Stimulated activated CD4-positive, alpha-beta T cell treated with anti-CD3 and anti-CD28 coated beads, TNF-alpha, amount 100 ng/mL, for 1 hour (primary cell): ENCODE results near the gene SART1.
"Not testable (repeated sequence)": the region's sequence is repeated elsewhere in the genome, so short reads cannot be mapped to it uniquely, and the experiment has no call there.

ENCODE experiments used
- DNase-seq, 3 donors: peaks; one replicate each; pipeline ENCODE4 v3.0.0-alpha.2; 2020; ENCODE audit warnings: low read depth in 3 of 3, low spot score in 1 of 3

The SART1 gene

DNA sequence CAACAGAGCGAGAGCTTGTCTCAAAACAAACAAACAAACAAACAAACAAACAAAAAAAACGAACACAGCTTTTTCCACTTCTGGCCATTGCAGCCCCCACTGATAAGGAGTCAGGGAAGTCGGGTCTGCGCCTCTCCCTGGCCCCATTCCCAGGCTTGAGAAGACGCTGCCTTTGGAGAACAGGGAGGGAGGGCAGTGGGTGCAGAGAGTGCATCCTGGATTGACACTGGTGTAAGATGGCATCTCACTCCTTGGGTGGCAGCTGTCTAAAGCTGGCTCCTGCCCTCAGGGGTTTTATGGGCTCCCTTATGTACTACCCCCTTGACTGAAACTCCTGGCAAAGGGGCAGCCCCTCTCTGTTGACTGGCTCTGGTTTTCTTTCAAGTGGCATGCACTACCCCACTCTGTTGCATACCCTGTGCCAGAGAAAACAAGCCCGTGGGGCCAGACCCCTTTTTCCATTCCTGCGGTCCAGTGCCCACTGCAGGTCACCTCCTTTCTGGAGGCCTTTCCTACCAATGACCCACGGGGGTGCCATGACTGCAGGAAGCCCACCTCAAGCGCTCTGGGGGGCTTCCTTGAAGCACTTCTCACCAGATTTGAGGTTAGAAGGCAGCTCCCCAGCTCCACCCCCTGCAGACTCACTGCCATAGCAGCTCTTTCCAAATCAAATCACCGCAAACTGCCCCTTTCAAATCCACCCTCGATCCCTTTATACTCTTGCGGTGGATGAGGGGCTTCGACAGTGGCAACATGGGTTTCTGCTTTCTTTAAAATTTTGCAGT lies 29.6 kb upstream of the SART1 start:
- DNase-seq = no peak

GRCh38 chr11:65932558-65932919 lies 29.0 kb upstream of the SART1 start:
- DNase-seq = no peak

GRCh38 chr11:65934014-65934413 lies 27.5 kb upstream of the SART1 start:
- DNase-seq = no peak

DNA sequence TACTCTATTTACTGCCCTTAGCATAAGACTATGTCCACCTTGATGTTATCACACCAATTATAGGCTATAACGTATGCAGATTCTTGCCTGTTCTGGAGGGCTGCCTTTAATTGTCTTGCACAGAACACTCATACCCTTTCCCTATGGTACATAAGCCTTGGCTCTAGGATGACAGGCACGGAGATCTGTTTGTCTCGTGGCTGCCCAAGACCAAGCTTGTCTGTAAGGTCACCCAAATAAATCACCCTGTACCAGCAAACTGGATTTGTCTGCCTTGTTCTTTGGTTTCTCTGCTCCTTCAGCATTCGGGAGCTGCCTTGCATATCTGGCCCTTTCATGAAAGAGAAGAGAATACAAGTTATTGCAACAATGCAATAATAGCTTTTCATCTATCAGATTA lies 23.8 kb upstream of the SART1 start:
- DNase-seq = no peak

DNA sequence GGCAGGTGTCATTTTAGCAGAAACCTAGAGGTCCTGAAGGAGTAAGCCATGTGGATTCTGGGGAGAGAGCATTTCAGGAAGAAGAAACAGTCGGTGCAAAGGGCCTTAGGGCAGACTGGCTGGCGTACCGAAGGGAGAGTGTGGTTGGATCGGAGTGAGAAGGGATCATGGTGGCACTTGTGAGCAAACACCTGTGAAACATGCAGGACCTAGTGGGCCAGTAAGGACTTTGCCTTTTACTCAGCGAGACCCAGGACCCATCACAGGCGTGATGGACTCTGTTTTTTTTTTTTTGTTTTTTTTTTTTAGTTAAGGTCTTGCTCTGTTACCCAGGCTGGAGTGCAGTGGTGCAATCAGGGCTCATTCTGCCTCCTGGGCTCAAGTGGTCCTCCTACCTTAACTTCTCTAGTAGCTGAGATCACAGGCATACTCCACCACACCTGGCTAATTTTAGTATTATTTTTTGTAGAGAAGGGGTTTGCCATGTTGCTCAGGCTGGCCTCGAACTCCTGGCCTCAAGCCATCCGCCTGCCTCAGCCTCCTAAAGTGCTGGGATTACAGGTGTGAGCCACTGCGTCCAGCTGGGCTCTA lies 19.7 kb upstream of the SART1 start:
- no peak for DNase-seq

DNA sequence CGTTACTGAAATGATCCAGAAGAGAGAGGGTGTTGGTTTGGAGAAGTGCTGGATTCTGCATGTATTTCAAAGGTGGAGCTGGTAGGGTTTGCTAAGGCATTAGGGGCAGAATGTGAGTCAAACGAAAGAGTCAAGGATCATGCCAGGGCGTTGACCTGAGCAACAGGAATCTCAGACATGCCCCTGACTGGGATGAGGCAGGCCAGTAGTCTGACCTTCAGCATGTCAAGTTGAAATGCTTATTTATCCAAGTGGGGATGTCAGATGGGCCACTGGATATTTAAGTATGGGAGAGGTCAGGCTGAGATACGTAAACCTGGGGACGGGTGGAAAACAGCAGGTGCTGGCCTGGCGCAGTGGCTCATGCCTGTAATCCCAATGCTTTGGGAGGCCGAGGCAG lies 19.0 kb upstream of the SART1 start:
- DNase-seq = no peak

DNA sequence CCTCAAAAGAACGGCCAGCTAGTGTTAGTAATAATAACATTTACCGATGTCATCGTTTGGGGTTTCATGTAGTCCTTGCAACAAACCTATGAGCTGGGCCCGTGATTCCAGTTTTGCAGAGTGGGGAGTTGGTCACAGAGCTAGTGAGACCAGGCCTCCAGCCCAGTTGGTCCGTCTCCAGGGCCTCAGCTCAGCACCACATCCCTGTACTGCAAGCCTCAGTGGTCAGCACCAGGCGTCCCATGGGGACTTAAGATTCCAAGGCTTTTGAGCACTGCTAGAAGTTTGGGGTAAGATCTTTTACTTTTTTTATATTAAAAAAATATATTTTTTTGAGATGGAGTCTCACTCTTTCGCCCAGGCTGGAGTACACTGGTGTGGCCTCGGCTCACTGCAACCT lies 17.3 kb upstream of the SART1 start:
- no peak for DNase-seq

GRCh38 chr11:65944767-65945166 lies 16.8 kb upstream of the SART1 start:
- DNase-seq = no peak

DNA sequence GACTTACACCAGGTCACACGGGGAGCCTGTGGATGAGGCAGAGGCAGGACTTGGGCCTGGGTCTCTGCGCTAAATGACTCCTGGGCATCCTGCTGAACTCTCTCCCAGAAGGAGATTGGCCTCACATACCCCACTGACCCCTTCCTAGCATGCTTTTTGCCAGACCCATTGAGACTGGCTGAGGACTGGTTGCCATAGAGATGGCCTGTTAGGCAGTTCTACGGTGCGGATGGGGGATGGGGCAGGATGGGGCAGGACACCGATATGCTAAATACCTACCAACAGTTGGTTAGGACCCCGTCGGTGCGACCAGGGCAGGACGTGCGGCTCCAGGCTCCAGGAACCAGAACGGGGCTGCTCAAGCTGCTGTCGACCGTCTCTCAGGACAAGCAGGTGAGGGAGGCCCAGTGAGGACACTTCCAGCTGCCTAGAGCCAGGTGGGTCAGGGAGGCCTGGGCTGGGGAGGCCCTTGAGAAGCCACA lies 16.1 kb upstream of the SART1 start, which contains the start of gene TSGA10IP:
Gene TSGA10IP, plus strand, starts transcription at position 51 of the 482 bp plus-strand sequence. Its CDS starts 196 bp downstream, at position 247.
- no peak for DNase-seq

DNA sequence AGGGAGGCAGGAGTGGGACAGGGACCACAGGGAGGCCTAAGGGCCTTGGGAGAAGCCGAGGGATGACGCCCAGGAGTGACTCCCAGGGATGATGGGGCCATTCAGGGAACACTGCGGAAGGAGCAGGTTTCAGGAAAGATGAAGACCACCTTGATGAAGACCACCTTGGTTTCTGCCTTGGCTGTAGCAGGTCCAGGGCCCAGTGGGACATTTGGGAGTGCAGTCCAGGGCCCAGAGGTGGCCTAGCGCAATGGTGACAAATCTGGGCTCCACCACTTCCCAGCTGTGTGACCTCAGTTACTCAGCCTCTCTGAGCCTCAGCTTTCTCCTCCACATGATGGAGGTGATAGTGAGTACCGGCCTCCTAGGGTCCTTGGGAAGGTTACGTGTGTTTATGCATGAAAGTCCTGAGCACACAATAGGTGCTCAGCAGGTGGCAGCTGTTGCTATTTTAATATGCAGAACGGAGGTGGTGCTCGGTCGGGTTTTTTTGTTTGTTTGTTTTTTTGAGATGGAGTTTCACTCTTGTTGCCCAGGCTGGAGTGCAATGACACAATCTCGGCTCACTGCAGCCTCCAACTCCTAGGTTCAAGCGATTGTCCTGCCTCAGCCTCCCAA lies 15.5 kb upstream of the SART1 start:
- DNase-seq = no peak

- no peak for DNase-seq
These were observed 14.9 kb upstream of the SART1 start for GRCh38 chr11:65946655-65947054.

GRCh38 chr11:65947133-65947532 lies 14.4 kb upstream of the SART1 start:
- no peak for DNase-seq

GRCh38 chr11:65947603-65948125 lies 13.9 kb upstream of the SART1 start:
- DNase-seq = no peak

DNA sequence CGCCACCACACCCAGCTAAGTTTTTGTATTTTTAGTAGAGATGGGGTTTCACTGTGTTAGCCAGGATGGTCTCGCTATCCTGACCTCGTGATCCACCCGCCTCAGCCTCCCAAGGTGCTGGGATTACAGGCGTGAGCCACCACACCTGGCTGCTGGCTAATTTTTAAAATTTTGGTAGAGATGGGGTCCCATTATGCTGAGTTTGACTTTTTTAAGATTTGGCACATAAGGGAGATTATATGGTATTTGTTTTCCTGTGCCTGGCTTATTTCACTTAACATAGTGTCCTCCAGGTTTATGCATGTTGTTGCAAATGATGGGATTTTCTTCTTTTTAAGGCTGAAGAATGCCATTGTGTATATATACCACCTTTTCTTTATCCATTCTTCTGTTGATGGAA lies 10.8 kb upstream of the SART1 start:
- DNase-seq = not testable (repeated sequence)

GRCh38 chr11:65951641-65952040 lies 9.9 kb upstream of the SART1 start:
- not testable (repeated sequence) for DNase-seq

DNA sequence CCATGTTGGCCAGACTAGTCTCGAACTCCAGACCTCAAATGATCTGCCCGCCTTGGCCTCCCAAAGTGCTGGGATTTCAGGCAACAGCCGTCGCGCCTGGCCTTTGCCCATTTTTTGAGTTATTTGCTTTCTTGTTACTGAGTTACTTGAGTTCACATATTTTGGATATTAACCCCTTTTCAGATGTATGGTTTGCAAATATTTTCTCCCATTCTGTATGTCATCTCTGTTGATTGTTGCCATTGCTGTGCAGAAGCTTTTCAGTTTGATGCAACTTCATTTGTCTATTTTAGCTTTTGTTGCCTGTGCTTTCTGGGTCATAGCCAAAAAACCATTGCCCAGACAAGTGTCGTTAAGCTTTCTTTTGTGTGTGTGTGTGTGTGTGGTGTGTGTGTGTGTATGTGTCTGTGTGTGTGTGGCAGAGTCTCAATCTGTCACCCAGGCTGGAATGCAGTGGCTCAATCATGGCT lies 9.4 kb upstream of the SART1 start:
- DNase-seq = no peak

- no peak for DNase-seq
These were observed 8.1 kb upstream of the SART1 start for GRCh38 chr11:65953471-65953870.

GRCh38 chr11:65954771-65955170 lies 6.8 kb upstream of the SART1 start:
- no peak for DNase-seq

- no peak for DNase-seq
These were observed 3.2 kb upstream of the SART1 start for GRCh38 chr11:65958291-65958690.

GRCh38 chr11:65958774-65959420 lies 2.6 kb upstream of the SART1 start:
- DNase-seq = no peak

DNA sequence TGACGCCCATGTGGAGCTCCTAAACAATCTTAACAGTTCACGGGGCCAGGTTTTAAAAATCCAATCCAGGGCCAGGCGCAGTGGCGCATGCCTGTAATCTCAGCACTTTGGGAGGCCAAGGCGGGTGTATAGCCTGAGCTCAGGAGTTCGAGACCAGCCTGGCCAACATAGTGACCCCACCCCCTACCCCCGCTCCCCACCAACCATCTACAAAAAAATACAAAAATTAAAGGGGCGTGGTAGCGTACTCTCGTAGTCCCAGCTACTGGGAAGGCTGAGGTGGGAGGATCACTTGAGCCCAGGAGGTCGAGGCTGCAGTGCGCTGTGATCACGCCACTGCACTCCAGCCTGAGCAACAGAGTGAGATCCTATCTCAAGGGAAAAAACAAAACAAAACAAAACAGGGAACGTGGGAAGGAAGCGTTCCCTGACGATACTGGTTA lies 689 bp upstream of the SART1 start:
- DNase-seq = no peak
